Esophagus muscularis mucosa (tissue), 4 donors: ENCODE measurements around the gene TSR1. TPM values are rescaled to one million over a fixed set of nuclear protein-coding genes. Genes with fewer than 3 reads are reported as not detected.

Experiments used
- DNase-seq: peaks from one replicate; pipeline ENCODE4 v3.0.0-alpha.2; 2017; ENCODE audit errors: extremely low spot score
- H3K27ac ChIP-seq, 4 donors: fragments of 200-600 bp; sonication (generic); replicated peaks in 1 of 4; 1 replicate in 3 of 4; 2 replicates in 1 of 4; pipeline ENCODE4 v1.5.1; 2016 to 2019; ENCODE audit warnings: mild to moderate bottlenecking in 1 of 4
- H3K27me3 ChIP-seq, 4 donors: fragments of 200-600 bp; sonication (generic); one replicate each; pipeline versions ENCODE4 v1.5.1 to v1.6.0; 2016 to 2019
- H3K36me3 ChIP-seq, 4 donors: fragments of 200-600 bp; sonication (generic); one replicate each; pipeline ENCODE4 v1.5.1; 2016 to 2019
- H3K4me1 ChIP-seq, 4 donors: fragments of 200-600 bp; sonication (generic); one replicate each; pipeline ENCODE4 v1.5.1; 2016 to 2019
- H3K4me3 ChIP-seq, 4 donors: fragments of 200-600 bp; sonication (generic); 1 replicate in 2 of 4; 2 replicates in 2 of 4; pipeline ENCODE4 v1.5.1; 2016 to 2019; ENCODE audit warnings: mild to moderate bottlenecking in 4 of 4, moderate library complexity in 1 of 4
- H3K9me3 ChIP-seq, 4 donors: fragments of 200-600 bp; sonication (generic); 1 replicate in 3 of 4; 2 replicates in 1 of 4; pipeline ENCODE4 v1.5.1; 2016 to 2019
- CTCF ChIP-seq, 3 experiments: fragments of 200-600 bp in 2 of 3; fragments of 450-650 bp in 1 of 3; sonication (generic) in 2 of 3; IDR thresholded peaks; one replicate each; pipeline ENCODE4 v1.5.1; 2017 to 2019; ENCODE audit warnings: antibody characterized with exemption in 3 of 3, mild to moderate bottlenecking in 2 of 3, moderate library complexity in 1 of 3
- EP300 ChIP-seq: sonication (generic); formaldehyde crosslinking; IDR thresholded peaks from one replicate; pipeline ENCODE4 v1.6.1; 2017; ENCODE audit warnings: antibody characterized with exemption
- POLR2A ChIP-seq: fragments of 450-650 bp; IDR thresholded peaks from one replicate; pipeline ENCODE4 v1.6.1; 2017; ENCODE audit warnings: antibody characterized with exemption, moderate library complexity, mild to moderate bottlenecking, low read depth
- POLR2AphosphoS5 ChIP-seq, 2 donors: sonication (generic); formaldehyde crosslinking; IDR thresholded peaks; one replicate each; pipeline ENCODE4 v1.6.1; 2017; ENCODE audit warnings: antibody characterized with exemption in 2 of 2
- WGBS: methylation state at CpG from one replicate; pipeline ENCODE4 v1.1.5; 2018; 5-methylcytosine and 5-hydroxymethylcytosine counted together
- intact Hi-C: fragments of 100-400 bp; cut with DNase I; formaldehyde crosslinking; loops from one replicate; pipeline ENCODE4 v1.15.1; 2023
- total RNA-seq, 4 donors: library from RNA; depleted of rRNA; stranded (reverse); fragments of >200 nt; gene quantifications; one replicate each; pipeline versions ENCODE4 v1.1.0 to v1.2.1, GENCODE V29; 2016

The TSR1 gene
- total RNA-seq, 4 donors from 2014 or later = 49.0 to 57.2 (median 55.1) TPM

- intact Hi-C loops = no loop called here
- TF ChIP-seq POLR2A (no peak), POLR2AphosphoS5 (IDR thresholded peaks at IDR 0.05) (peak in 1 of 2 donors; percentile 4), EP300 (no peak), CTCF (IDR thresholded peaks at IDR 0.05) (no peak)
- H3K9me3 ChIP-seq = no peaks in the 10 kb centered on the region
- peak overlapping the region in 3 of 4 donors; percentile 12 to 53 (median 40) for H3K27ac ChIP-seq
- no peak for DNase-seq
- peaks cover 17 to 34% (median 27%) of the 10 kb centered on the region in 4 donors for H3K4me1 ChIP-seq
- H3K27me3 ChIP-seq = no peaks in the 10 kb centered on the region
- peaks cover 7 to 77% (median 68%) of the 10 kb centered on the region in 4 donors for H3K36me3 ChIP-seq
- no peak overlapping the region for H3K4me3 ChIP-seq
- 76% methylated on average over 7 of the region's 11 CpGs for WGBS
Observed at GRCh38 chr17:2370211-2370589, 33.9 kb upstream of the TSR1 start.

GRCh38 chr17:2369551-2370210, 33.4 kb upstream of the TSR1 start:
- H3K9me3 ChIP-seq = no peaks in the 10 kb centered on the region
- intact Hi-C loops = no loop called here
- DNase-seq = no peak
- peaks cover 7 to 78% (median 68%) of the 10 kb centered on the region in 4 donors for H3K36me3 ChIP-seq
- no peaks in the 10 kb centered on the region for H3K27me3 ChIP-seq
- no peak overlapping the region for H3K4me3 ChIP-seq
- TF ChIP-seq POLR2AphosphoS5 (IDR thresholded peaks at IDR 0.05) (peak in 1 of 2 donors; percentile 1), EP300 (no peak), CTCF (IDR thresholded peaks at IDR 0.05) (no peak), POLR2A (no peak)
- H3K4me1 ChIP-seq = peaks cover 19 to 36% (median 27%) of the 10 kb centered on the region in 4 donors
- WGBS = 62% methylated on average over 19 of the region's 20 CpGs
- H3K27ac ChIP-seq = peak overlapping the region in 3 of 4 donors; percentile 12 to 53 (median 40)

GRCh38 chr17:2369039-2369438, 32.8 kb upstream of the TSR1 start:
- DNase-seq = no peak
- Histone ChIP-seq H3K4me1 (peaks cover 26 to 42% (median 33%) of the 10 kb centered on the region in 4 donors), H3K27me3 (no peaks in the 10 kb centered on the region), H3K9me3 (no peaks in the 10 kb centered on the region), H3K27ac (peak overlapping the region in 3 of 4 donors; percentile 4 to 53 (median 39)), H3K4me3 (no peak overlapping the region), H3K36me3 (peaks cover 7 to 79% (median 71%) of the 10 kb centered on the region in 4 donors)
- TF ChIP-seq POLR2A = no peak
- peak; percentile 14 to 23 for TF ChIP-seq POLR2AphosphoS5 (IDR thresholded peaks at IDR 0.05)
- 57% methylated on average over 5 of the region's 5 CpGs for WGBS
- intact Hi-C loops = no loop called here

GRCh38 chr17:2368359-2368758, 32.1 kb upstream of the TSR1 start:
- H3K4me1 ChIP-seq = peaks cover 33 to 49% (median 40%) of the 10 kb centered on the region in 4 donors
- no peaks in the 10 kb centered on the region for H3K9me3 ChIP-seq
- peaks cover 7 to 79% (median 72%) of the 10 kb centered on the region in 4 donors for H3K36me3 ChIP-seq
- 82% methylated on average over 8 of the region's 8 CpGs for WGBS
- intact Hi-C loops = no loop called here
- no peaks in the 10 kb centered on the region for H3K27me3 ChIP-seq
- no peak overlapping the region for H3K4me3 ChIP-seq
- no peak for DNase-seq
- TF ChIP-seq POLR2A (no peak), POLR2AphosphoS5 (IDR thresholded peaks at IDR 0.05) (no peak), EP300 (no peak), CTCF (IDR thresholded peaks at IDR 0.05) (no peak)
- peak overlapping the region in 3 of 4 donors; percentile 4 to 47 (median 39) for H3K27ac ChIP-seq

- peak overlapping the region in 1 of 4 donors; percentile 33 for H3K27ac ChIP-seq
- no peak for TF ChIP-seq POLR2AphosphoS5 (IDR thresholded peaks at IDR 0.05)
- TF ChIP-seq POLR2A = no peak
- TF ChIP-seq EP300 = no peak
- peak in 1 of 3 experiments; percentile 28 for TF ChIP-seq CTCF (IDR thresholded peaks at IDR 0.05)
- no peak for DNase-seq
- peaks cover 0 to 79% (median 69%) of the 10 kb centered on the region in 4 donors for H3K36me3 ChIP-seq
- no peak overlapping the region for H3K4me3 ChIP-seq
- no peaks in the 10 kb centered on the region for H3K9me3 ChIP-seq
- H3K27me3 ChIP-seq = no peaks in the 10 kb centered on the region
- peaks cover 33 to 54% (median 43%) of the 10 kb centered on the region in 4 donors for H3K4me1 ChIP-seq
- 79% methylated on average over 18 of the region's 26 CpGs for WGBS
- intact Hi-C loops = no loop called here
Observed at GRCh38 chr17:2366747-2367494, 30.7 kb upstream of the TSR1 start.
